NT2/D1 (cell line): ENCODE data around the gene ETFA.

Experiments used
- YY1 ChIP-seq: IDR thresholded peaks from 2 replicates; pipeline ENCODE4 v1.6.1; 2011; ENCODE audit not compliant: insufficient read length, insufficient read depth
- ZNF274 ChIP-seq: IDR thresholded peaks from 2 replicates; pipeline ENCODE4 v1.6.1; 2011; ENCODE audit warnings: mild to moderate bottlenecking, low read depth, low read length

DNA sequence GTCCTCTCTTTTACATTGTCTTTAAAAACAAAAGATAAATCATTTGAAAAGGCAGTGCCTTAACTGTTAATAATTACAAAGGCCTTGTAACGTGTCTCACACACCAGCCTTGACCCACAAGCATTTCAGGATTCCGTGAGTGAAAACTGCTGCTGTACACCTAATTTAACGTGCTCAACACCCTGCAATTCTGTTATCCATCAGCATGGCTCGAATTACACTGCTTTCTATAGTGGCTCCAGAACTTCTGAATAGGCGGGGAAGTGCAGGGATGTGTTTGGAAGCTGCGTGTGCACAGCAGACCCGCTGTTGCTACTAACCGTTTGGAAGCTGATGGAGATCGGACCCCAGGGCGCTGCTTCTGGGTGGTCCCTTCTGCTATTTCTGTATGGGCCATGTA, 9.9 kb upstream of the ETFA start:
- no peak for TF ChIP-seq YY1
- no peak for TF ChIP-seq ZNF274
